ENCODE data around the gene PRSS21. TPM values are rescaled to one million over a fixed set of nuclear protein-coding genes. Genes with fewer than 3 reads are reported as not detected.

The PRSS21 gene
- total RNA-seq: 1 to 10 TPM in 1 of 2 experiments, under 1 TPM in 1; 0.96 to 2.6 TPM
- polyA plus RNA-seq: 10 to 100 TPM in 1 of 2 donors, 1 to 10 TPM in 1; 6.2 to 11.5 TPM

- Histone ChIP-seq H3K36me3 (ENCODE audit: insufficient read depth, low read length) (no peaks in the 10 kb centered on the region), H3K4me1 (ENCODE audit: insufficient read depth, low read length) (no peaks in the 10 kb centered on the region), H3K27me3 (ENCODE audit: insufficient read depth, low read length) (no peaks in the 10 kb centered on the region), H3K27ac (ENCODE audit: low read depth, low read length) (no peak within 1 kb of the TSS), H3K9me3 (ENCODE audit: control insufficient read depth in 1 of 2, low read length in 2 of 2) (no peaks in the 10 kb centered on the region), H3K4me3 (ENCODE audit: low read length in 2 of 2) (no peak within 1 kb of the TSS)
- no peaks in the 10 kb centered on the region for H3K4me1 Mint-ChIP-seq
- no peaks in the 10 kb centered on the region for H3K36me3 Mint-ChIP-seq
- peak in 2 of 5 donors; percentile 19 to 28 for DNase-seq
- intact Hi-C loops (cut with micrococcal nuclease): no loop called here
- H3K4me3 Mint-ChIP-seq: peak within 1 kb of the TSS in 2 of 8 donors; percentile 47 to 57
- peaks cover 0 to 6% of the 10 kb centered on the region in 2 donors for H3K27me3 Mint-ChIP-seq
- no peaks in the 10 kb centered on the region for H3K9me3 Mint-ChIP-seq
- ChIA-PET POLR2A (ENCODE audit: partially characterized antibody) (no interaction called here), CTCF (ENCODE audit: partially characterized antibody) (no interaction called here)
- H3K27ac Mint-ChIP-seq: peak within 1 kb of the TSS in 1 of 7 donors; percentile 22
These were observed at the start of gene PRSS21 for GRCh38 chr16:2816751-2817339. Gene PRSS21, plus strand, starts transcription at chr16:2817237. Its CDS starts 32 bp downstream, at chr16:2817269.

DNA sequence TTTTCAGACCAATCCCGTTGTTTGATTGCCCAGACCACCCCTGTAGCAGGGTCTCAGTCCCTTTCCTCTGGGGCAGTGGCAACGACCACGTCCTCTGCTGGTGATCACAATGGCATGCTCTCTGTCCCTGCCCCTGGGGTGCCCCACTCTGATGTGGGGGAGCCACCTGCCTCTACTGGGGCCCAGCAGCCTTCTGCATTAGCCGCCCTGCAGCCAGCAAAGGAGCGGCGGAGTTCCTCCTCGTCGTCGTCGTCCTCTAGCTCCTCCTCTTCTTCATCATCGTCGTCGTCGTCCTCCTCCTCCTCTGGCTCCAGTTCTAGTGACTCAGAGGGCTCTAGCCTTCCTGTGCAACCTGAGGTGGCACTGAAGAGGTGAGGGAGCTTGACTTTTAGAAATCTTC, 49.1 kb upstream of the PRSS21 start:
- no peak overlapping the region for H3K4me3 ChIP-seq (ENCODE audit: low read length in 2 of 2)
- no peaks in the 10 kb centered on the region for H3K9me3 ChIP-seq (ENCODE audit: control insufficient read depth in 1 of 2, low read length in 2 of 2)
- H3K4me1 Mint-ChIP-seq: peaks cover 10 to 25% (median 17%) of the 10 kb centered on the region in 4 donors
- H3K27me3 ChIP-seq (ENCODE audit: insufficient read depth, low read length): no peaks in the 10 kb centered on the region
- H3K4me3 Mint-ChIP-seq: peak overlapping the region in 1 of 8 donors; percentile 36
- H3K27ac Mint-ChIP-seq: peak overlapping the region in 3 of 7 donors; percentile 19 to 83 (median 68)
- H3K9me3 Mint-ChIP-seq: peaks cover 0 to 10% (median 0%) of the 10 kb centered on the region in 8 donors
- intact Hi-C loops (cut with micrococcal nuclease): no loop called here
- peaks cover 92% of the 10 kb centered on the region for H3K36me3 ChIP-seq (ENCODE audit: insufficient read depth, low read length)
- H3K27me3 Mint-ChIP-seq: no peaks in the 10 kb centered on the region
- peaks cover 76 to 94% of the 10 kb centered on the region in 2 donors for H3K36me3 Mint-ChIP-seq
- peak in 1 of 5 donors; percentile 22 for DNase-seq
- no peaks in the 10 kb centered on the region for H3K4me1 ChIP-seq (ENCODE audit: insufficient read depth, low read length)
- POLR2A ChIA-PET (ENCODE audit: partially characterized antibody): interaction anchor here (1.0 to 6.1 kb wide), 4 partner anchors 9 to 115 kb away, joined by 3 to 38 read pairs (median 9); partner anchors contain the start of genes ELOB and FLYWCH2
- H3K27ac ChIP-seq (ENCODE audit: low read depth, low read length): no peak overlapping the region
- CTCF ChIA-PET (ENCODE audit: partially characterized antibody): no interaction called here

- Histone ChIP-seq H3K4me1 (ENCODE audit: insufficient read depth, low read length) (no peaks in the 10 kb centered on the region), H3K9me3 (ENCODE audit: control insufficient read depth in 1 of 2, low read length in 2 of 2) (no peaks in the 10 kb centered on the region), H3K4me3 (ENCODE audit: low read length in 2 of 2) (no peak overlapping the region), H3K27me3 (ENCODE audit: insufficient read depth, low read length) (no peaks in the 10 kb centered on the region), H3K27ac (ENCODE audit: low read depth, low read length) (no peak overlapping the region), H3K36me3 (ENCODE audit: insufficient read depth, low read length) (peaks cover 86% of the 10 kb centered on the region)
- H3K27ac Mint-ChIP-seq: peak overlapping the region in 1 of 7 donors; percentile 83
- H3K27me3 Mint-ChIP-seq: no peaks in the 10 kb centered on the region
- ChIA-PET POLR2A (ENCODE audit: partially characterized antibody) (interaction anchor here (1.0 to 6.1 kb wide), 3 partner anchors 9 to 100 kb away, joined by 3 to 38 read pairs (median 15); partner anchors contain the start of gene ELOB), CTCF (ENCODE audit: partially characterized antibody) (no interaction called here)
- intact Hi-C loops (cut with micrococcal nuclease): no loop called here
- H3K4me1 Mint-ChIP-seq: peaks cover 11 to 24% (median 21%) of the 10 kb centered on the region in 4 donors
- H3K36me3 Mint-ChIP-seq: peaks cover 74 to 94% of the 10 kb centered on the region in 2 donors
- no peak overlapping the region for H3K4me3 Mint-ChIP-seq
- peaks cover 0 to 10% (median 0%) of the 10 kb centered on the region in 8 donors for H3K9me3 Mint-ChIP-seq
- DNase-seq: peak in 1 of 5 donors; percentile 33
These were observed 48.5 kb upstream of the PRSS21 start for GRCh38 chr16:2768403-2769089.

GRCh38 chr16:2769100-2769529, 47.9 kb upstream of the PRSS21 start:
- Mint-ChIP-seq H3K4me3 (no peak overlapping the region), H3K4me1 (peaks cover 11 to 26% (median 22%) of the 10 kb centered on the region in 4 donors), H3K27ac (peak overlapping the region in 1 of 7 donors; percentile 83), H3K36me3 (peaks cover 68 to 94% of the 10 kb centered on the region in 2 donors), H3K9me3 (peaks cover 0 to 10% (median 0%) of the 10 kb centered on the region in 8 donors), H3K27me3 (no peaks in the 10 kb centered on the region)
- H3K9me3 ChIP-seq (ENCODE audit: control insufficient read depth in 1 of 2, low read length in 2 of 2): no peaks in the 10 kb centered on the region
- no peaks in the 10 kb centered on the region for H3K27me3 ChIP-seq (ENCODE audit: insufficient read depth, low read length)
- intact Hi-C loops (cut with micrococcal nuclease): no loop called here
- no peak for DNase-seq
- peaks cover under 1% of the 10 kb centered on the region for H3K4me1 ChIP-seq (ENCODE audit: insufficient read depth, low read length)
- no peak overlapping the region for H3K4me3 ChIP-seq (ENCODE audit: low read length in 2 of 2)
- H3K27ac ChIP-seq (ENCODE audit: low read depth, low read length): no peak overlapping the region
- H3K36me3 ChIP-seq (ENCODE audit: insufficient read depth, low read length): peaks cover 81% of the 10 kb centered on the region
- ChIA-PET CTCF (ENCODE audit: partially characterized antibody) (no interaction called here), POLR2A (ENCODE audit: partially characterized antibody) (interaction anchor here (1.0 to 6.1 kb wide), 3 partner anchors 8 to 99 kb away, joined by 3 to 38 read pairs (median 15); partner anchors contain the start of gene ELOB)

DNA sequence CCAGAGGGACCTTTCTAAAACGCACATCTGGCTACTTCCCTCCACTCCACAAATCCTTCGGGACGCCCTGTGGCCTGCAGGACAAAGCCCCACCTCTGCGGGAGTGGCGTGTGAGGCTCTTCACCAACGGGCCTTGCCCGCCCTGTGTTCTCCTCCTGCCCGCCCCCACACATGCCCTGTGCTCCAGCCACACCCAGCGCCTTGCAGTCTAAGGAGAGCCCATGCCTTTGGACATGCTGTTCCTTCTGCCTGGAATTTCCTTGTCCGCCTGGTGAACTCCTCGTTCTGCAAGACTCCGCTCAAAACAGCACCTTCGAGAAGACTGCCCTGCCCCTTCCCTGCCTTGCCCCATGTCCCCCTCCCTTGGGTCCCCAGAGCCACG, 47.4 kb upstream of the PRSS21 start:
- H3K27me3 Mint-ChIP-seq: no peaks in the 10 kb centered on the region
- H3K27ac Mint-ChIP-seq: peak overlapping the region in 4 of 7 donors; percentile 55 to 83 (median 75)
- peaks cover 0 to 10% (median 0%) of the 10 kb centered on the region in 8 donors for H3K9me3 Mint-ChIP-seq
- H3K27ac ChIP-seq (ENCODE audit: low read depth, low read length): no peak overlapping the region
- CTCF ChIA-PET (ENCODE audit: partially characterized antibody): no interaction called here
- H3K4me1 ChIP-seq (ENCODE audit: insufficient read depth, low read length): peaks cover 6% of the 10 kb centered on the region
- POLR2A ChIA-PET (ENCODE audit: partially characterized antibody): interaction anchor here (3.3 to 6.1 kb wide), 2 partner anchors 7 to 16 kb away, joined by 15 to 38 read pairs; partner anchors contain the start of gene ELOB
- peaks cover 80% of the 10 kb centered on the region for H3K36me3 ChIP-seq (ENCODE audit: insufficient read depth, low read length)
- H3K9me3 ChIP-seq (ENCODE audit: control insufficient read depth in 1 of 2, low read length in 2 of 2): no peaks in the 10 kb centered on the region
- H3K4me3 ChIP-seq (ENCODE audit: low read length in 2 of 2): no peak overlapping the region
- peak overlapping the region in 1 of 8 donors; percentile 57 for H3K4me3 Mint-ChIP-seq
- intact Hi-C loops (cut with micrococcal nuclease): loop anchor here (10.0 kb wide), 1 partner anchor 235 kb away; the partner anchor contains the start of genes CEMP1 and PDPK1
- peaks cover 11 to 28% (median 23%) of the 10 kb centered on the region in 4 donors for H3K4me1 Mint-ChIP-seq
- no peaks in the 10 kb centered on the region for H3K27me3 ChIP-seq (ENCODE audit: insufficient read depth, low read length)
- H3K36me3 Mint-ChIP-seq: peaks cover 65 to 92% of the 10 kb centered on the region in 2 donors
- DNase-seq: peak in 1 of 5 donors; percentile 16

GRCh38 chr16:2770057-2770951, 46.7 kb upstream of the PRSS21 start:
- H3K27ac ChIP-seq (ENCODE audit: low read depth, low read length): no peak overlapping the region
- peaks cover 77% of the 10 kb centered on the region for H3K36me3 ChIP-seq (ENCODE audit: insufficient read depth, low read length)
- POLR2A ChIA-PET (ENCODE audit: partially characterized antibody): interaction anchor here (3.3 to 6.1 kb wide), 2 partner anchors 7 to 16 kb away, joined by 15 to 38 read pairs; partner anchors contain the start of gene ELOB
- peaks cover 0 to 10% (median 0%) of the 10 kb centered on the region in 8 donors for H3K9me3 Mint-ChIP-seq
- peaks cover 12% of the 10 kb centered on the region for H3K4me1 ChIP-seq (ENCODE audit: insufficient read depth, low read length)
- H3K36me3 Mint-ChIP-seq: peaks cover 59 to 87% of the 10 kb centered on the region in 2 donors
- H3K27me3 Mint-ChIP-seq: no peaks in the 10 kb centered on the region
- H3K9me3 ChIP-seq (ENCODE audit: control insufficient read depth in 1 of 2, low read length in 2 of 2): no peaks in the 10 kb centered on the region
- intact Hi-C loops (cut with micrococcal nuclease): loop anchor here (10.0 kb wide), 1 partner anchor 236 kb away; the partner anchor contains the start of genes CEMP1 and PDPK1
- H3K4me3 Mint-ChIP-seq: peak overlapping the region in 1 of 8 donors; percentile 57
- peaks cover 11 to 28% (median 24%) of the 10 kb centered on the region in 4 donors for H3K4me1 Mint-ChIP-seq
- H3K27ac Mint-ChIP-seq: peak overlapping the region in 5 of 7 donors; percentile 42 to 83 (median 55)
- peak in 1 of 5 donors; percentile 39 for DNase-seq
- no peak overlapping the region for H3K4me3 ChIP-seq (ENCODE audit: low read length in 2 of 2)
- H3K27me3 ChIP-seq (ENCODE audit: insufficient read depth, low read length): no peaks in the 10 kb centered on the region
- CTCF ChIA-PET (ENCODE audit: partially characterized antibody): no interaction called here
